Mucosa of descending colon (tissue), 3 donors: ENCODE results near the gene SLC22A31. TPM values are rescaled to one million over a fixed set of nuclear protein-coding genes. Genes with fewer than 3 reads are reported as not detected.

Experiments used
- ATAC-seq: fragments of 200-7000 bp; cut with Tn5 transposase; one replicate; pipeline ENCODE4 v1.9.1; 2020; ENCODE audit warnings: mild to moderate bottlenecking, moderate library complexity
- DNase-seq, 3 donors: peaks; one replicate each; pipeline ENCODE4 v3.0.0-alpha.2; 2020
- H3K36me3 ChIP-seq: fragments of 200-600 bp; one replicate; pipeline ENCODE4 v1.8.0; 2021; ENCODE audit warnings: low read depth, mild to moderate bottlenecking
- H3K4me1 ChIP-seq: fragments of 200-600 bp; one replicate; pipeline ENCODE4 v1.8.0; 2021; ENCODE audit warnings: low read depth, mild to moderate bottlenecking
- H3K4me3 ChIP-seq: fragments of 200-600 bp; one replicate; pipeline ENCODE4 v1.8.0; 2021; ENCODE audit warnings: mild to moderate bottlenecking
- H3K9me3 ChIP-seq: fragments of 200-600 bp; one replicate; pipeline ENCODE4 v1.8.0; 2021; ENCODE audit warnings: mild to moderate bottlenecking
- intact Hi-C, 2 donors: fragments of 100-400 bp; cut with DNase I in 1 of 2; cut with micrococcal nuclease in 1 of 2; formaldehyde crosslinking; loops; one replicate each; pipeline versions ENCODE4 v1.11.0 to v1.11.1; 2022; cut with DNase I, micrococcal nuclease
- total RNA-seq, 3 donors: library from RNA; stranded (reverse); fragmentation: NEBNext Ultra II Directional in 2 of 3; extraction: Animal tissue kit (Norgen Biotek cat#: 25700) in 2 of 3; gene quantifications; one replicate each; pipeline versions ENCODE4 v1.2.1 to v1.2.4, GENCODE V29; 2021 to 2023
- TF ChIP-seq, protein P1 (sequence below): fragments of 200-600 bp; IDR thresholded peaks from one replicate; pipeline ENCODE4 v1.8.0; 2022; ENCODE audit warnings: antibody characterized with exemption, mild to moderate bottlenecking
- donor health status: DM: no; HTN: no; CAD: no; lungs with moderate emphysema.
- donor health status: DM: no; HTN: no; CAD: no.
- donor health status: DM: no; HTN: yes; CAD: no.

Gene SLC22A31
- total RNA-seq, 3 donors from 2014 or later: 0.35 to 1.8 (median 1.1) TPM

DNA sequence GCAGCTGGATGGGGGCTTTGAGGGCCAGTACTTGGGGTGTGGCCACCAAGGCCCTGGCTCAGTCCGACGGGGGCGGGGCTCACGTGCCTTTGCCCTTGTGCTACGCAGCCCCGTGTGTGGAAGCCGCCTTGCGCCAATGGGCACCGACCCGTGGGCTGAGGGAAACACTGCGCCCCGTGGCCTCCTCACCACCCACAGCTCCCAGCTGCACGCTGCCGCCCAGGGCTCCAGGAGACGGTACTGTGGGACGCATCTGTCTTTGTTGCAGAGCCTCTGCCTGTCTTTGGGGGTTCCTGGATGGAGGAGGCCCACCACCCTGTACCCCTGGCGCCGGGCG, 21.2 kb downstream of the SLC22A31 start:
- no peaks in the 10 kb centered on the region for H3K9me3 ChIP-seq
- DNase-seq: no peak
- ATAC-seq: no peak
- TF ChIP-seq, protein P1, sequence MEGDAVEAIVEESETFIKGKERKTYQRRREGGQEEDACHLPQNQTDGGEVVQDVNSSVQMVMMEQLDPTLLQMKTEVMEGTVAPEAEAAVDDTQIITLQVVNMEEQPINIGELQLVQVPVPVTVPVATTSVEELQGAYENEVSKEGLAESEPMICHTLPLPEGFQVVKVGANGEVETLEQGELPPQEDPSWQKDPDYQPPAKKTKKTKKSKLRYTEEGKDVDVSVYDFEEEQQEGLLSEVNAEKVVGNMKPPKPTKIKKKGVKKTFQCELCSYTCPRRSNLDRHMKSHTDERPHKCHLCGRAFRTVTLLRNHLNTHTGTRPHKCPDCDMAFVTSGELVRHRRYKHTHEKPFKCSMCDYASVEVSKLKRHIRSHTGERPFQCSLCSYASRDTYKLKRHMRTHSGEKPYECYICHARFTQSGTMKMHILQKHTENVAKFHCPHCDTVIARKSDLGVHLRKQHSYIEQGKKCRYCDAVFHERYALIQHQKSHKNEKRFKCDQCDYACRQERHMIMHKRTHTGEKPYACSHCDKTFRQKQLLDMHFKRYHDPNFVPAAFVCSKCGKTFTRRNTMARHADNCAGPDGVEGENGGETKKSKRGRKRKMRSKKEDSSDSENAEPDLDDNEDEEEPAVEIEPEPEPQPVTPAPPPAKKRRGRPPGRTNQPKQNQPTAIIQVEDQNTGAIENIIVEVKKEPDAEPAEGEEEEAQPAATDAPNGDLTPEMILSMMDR: no peak
- intact Hi-C loops: no loop called here
- H3K4me3 ChIP-seq: no peak overlapping the region
- H3K4me1 ChIP-seq: no peaks in the 10 kb centered on the region
- no peaks in the 10 kb centered on the region for H3K36me3 ChIP-seq

DNA sequence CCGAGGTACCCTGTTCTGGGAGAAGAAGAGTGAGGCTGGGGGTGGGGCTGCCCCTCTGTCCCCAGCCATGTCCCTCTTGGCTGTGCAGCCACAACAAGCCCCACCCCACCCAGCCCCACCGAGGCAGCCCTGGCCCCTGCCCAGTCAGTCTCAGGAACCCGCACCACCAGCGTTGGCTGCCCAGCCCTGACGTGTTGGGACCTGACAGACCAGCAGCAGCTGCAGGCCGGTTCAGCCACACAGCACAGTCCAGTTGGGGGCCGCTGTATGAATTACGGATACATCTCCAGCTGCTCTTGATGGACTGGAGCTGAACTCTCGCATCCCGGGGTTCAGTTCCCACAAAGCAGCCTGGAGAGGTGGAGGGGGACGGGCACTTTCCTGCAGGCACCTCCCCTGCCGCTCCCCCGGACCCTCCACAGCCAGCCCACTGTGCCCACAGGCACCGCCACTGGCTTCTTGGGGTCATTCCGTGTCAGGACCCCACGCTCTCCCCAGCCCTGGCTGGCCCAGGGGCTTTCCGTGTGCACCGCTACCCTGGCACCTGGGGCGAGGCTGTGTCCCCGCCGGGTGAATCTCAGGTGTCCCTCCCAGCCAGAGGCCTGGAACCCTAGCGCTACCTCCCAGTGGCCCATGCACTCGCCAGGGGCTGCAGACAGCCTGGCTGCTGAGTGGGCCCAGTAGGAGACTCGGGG, 21.7 kb downstream of the SLC22A31 start:
- DNase-seq (no peak), ATAC-seq (no peak)
- TF ChIP-seq, protein P1: no peak
- Histone ChIP-seq H3K9me3 (no peaks in the 10 kb centered on the region), H3K36me3 (no peaks in the 10 kb centered on the region), H3K4me3 (no peak overlapping the region), H3K4me1 (no peaks in the 10 kb centered on the region)
- intact Hi-C loops: no loop called here

GRCh38 chr16:89177501-89177900, 22.8 kb downstream of the SLC22A31 start:
- H3K4me1 ChIP-seq: no peaks in the 10 kb centered on the region
- TF ChIP-seq, protein P1: no peak
- H3K9me3 ChIP-seq: no peaks in the 10 kb centered on the region
- H3K4me3 ChIP-seq: no peak overlapping the region
- ATAC-seq (no peak), DNase-seq (no peak)
- intact Hi-C loops: no loop called here
- no peaks in the 10 kb centered on the region for H3K36me3 ChIP-seq

- intact Hi-C loops: no loop called here
- Histone ChIP-seq H3K4me3 (no peak overlapping the region), H3K9me3 (no peaks in the 10 kb centered on the region), H3K4me1 (peaks cover 3% of the 10 kb centered on the region), H3K36me3 (no peaks in the 10 kb centered on the region)
- ATAC-seq (no peak), DNase-seq (no peak)
- TF ChIP-seq, protein P1: no peak
These were observed 23.6 kb downstream of the SLC22A31 start for GRCh38 chr16:89176717-89177116.

GRCh38 chr16:89176147-89176690, 24.1 kb downstream of the SLC22A31 start:
- no peaks in the 10 kb centered on the region for H3K36me3 ChIP-seq
- DNase-seq (no peak), ATAC-seq (no peak)
- no peak overlapping the region for H3K4me3 ChIP-seq
- H3K9me3 ChIP-seq: no peaks in the 10 kb centered on the region
- intact Hi-C loops: no loop called here
- TF ChIP-seq, protein P1: no peak
- H3K4me1 ChIP-seq: peaks cover 4% of the 10 kb centered on the region
